ENCODE data around the gene CRISP3. TPM values are rescaled to one million over a fixed set of nuclear protein-coding genes. Genes with fewer than 3 reads are reported as not detected.

Gene CRISP3
- total and polyA plus RNA-seq, 2 of the 8 experiments (the other 6 are each of a cell fraction or from before 2014, with no cell fraction given) = not detected

DNA sequence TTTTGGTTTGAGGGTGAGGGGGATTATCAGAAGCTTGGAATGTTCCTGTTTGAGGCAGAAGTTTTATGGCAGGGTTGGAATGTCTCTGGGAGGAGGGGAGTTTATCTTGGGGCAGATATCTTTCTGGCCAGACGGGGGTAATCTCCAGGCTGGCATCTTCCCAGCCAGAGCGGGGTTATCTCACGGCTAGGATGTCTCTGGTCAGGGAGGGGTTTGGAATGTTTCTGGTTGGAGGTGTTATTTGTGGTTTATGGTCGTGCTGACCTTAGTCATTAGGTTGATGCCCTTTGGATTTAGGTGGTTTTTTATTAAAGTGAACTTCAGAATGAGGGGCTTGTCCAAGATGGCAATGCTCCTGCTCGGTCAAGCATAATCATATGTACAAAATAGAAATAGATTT, 28.1 kb upstream of the CRISP3 start:
- H2BK12ac ChIP-seq (ENCODE audit: low read depth, low read length) = no peak overlapping the region
- no peak overlapping the region for H2AK5ac ChIP-seq (ENCODE audit: low read depth, low read length)
- no peaks in the 10 kb centered on the region for H3K36me3 ChIP-seq (ENCODE audit: control insufficient read depth in 2 of 4, insufficient read depth in 4 of 4, low read length in 3 of 4)
- H2BK5ac ChIP-seq (ENCODE audit: low read depth, low read length) = no peak overlapping the region
- DNase-seq (ENCODE audit: low read depth in 1 of 2, low spot score in 2 of 2) = no peak
- no peak overlapping the region for H3K23ac ChIP-seq (ENCODE audit: insufficient read length)
- H3K56ac ChIP-seq (replicated peaks; ENCODE audit: insufficient read length, low read depth, low read length) = no peak overlapping the region
- no peak overlapping the region for H2BK15ac ChIP-seq (ENCODE audit: low read length)
- no peaks in the 10 kb centered on the region for H3K23me2 ChIP-seq (ENCODE audit: low read depth, low read length)
- no peak overlapping the region for H4K5ac ChIP-seq (ENCODE audit: insufficient read length, low read depth, low read length)
- H4K20me1 ChIP-seq (replicated peaks in 1 of 2; ENCODE audit: control insufficient read depth in 1 of 2, insufficient read depth in 2 of 2, low read length in 2 of 2) = no peaks in the 10 kb centered on the region
- H3K79me2 ChIP-seq (ENCODE audit: control insufficient read depth in 1 of 2, insufficient read depth in 2 of 2, low read length in 2 of 2) = no peaks in the 10 kb centered on the region
- no peak overlapping the region for H3K9ac ChIP-seq (replicated peaks in 1 of 4; ENCODE audit: extremely low read depth in 1 of 4, low read depth in 3 of 4, low read length in 3 of 4)
- no peak overlapping the region for H3K4me2 ChIP-seq (ENCODE audit: insufficient read depth in 1 of 2, low read depth in 2 of 2, low read length in 2 of 2)
- WGBS, 2 experiments (ENCODE audit: extremely low coverage in 1 of 2, insufficient coverage in 1 of 2, insufficient read length in 1 of 2, insufficient replicate concordance in 2 of 2, low coverage in 1 of 2, low lambda C conversion rate in 2 of 2, missing lambda C conversion rate in 1 of 2) = 94% methylated on average over 5 of the region's 5 CpGs; no CpG with 5 or more reads in 1 of the 2 experiments
- no peak overlapping the region for H4K91ac ChIP-seq (replicated peaks; ENCODE audit: insufficient read length, low read length)
- no peaks in the 10 kb centered on the region for H3K79me1 ChIP-seq (ENCODE audit: low read depth, low read length)
- no peak overlapping the region for H2AFZ ChIP-seq (ENCODE audit: low read length)
- TF ChIP-seq POU5F1 (IDR thresholded peaks at IDR 0.05; ENCODE audit: low read depth, low read length) = no peak
- no peak overlapping the region for H3K14ac ChIP-seq (ENCODE audit: insufficient read length)
- FAIRE-seq = no peak
- no peak overlapping the region for H2BK120ac ChIP-seq (replicated peaks; ENCODE audit: low read depth, low read length)
- no peak overlapping the region for H4K8ac ChIP-seq (ENCODE audit: extremely low read depth, insufficient read depth, low read length)
- ChIA-PET POLR2A (ENCODE audit: partially characterized antibody) (no interaction called here), CTCF (ENCODE audit: partially characterized antibody) (no interaction called here)
- H3K27ac ChIP-seq (ENCODE audit: low read depth, low read length) = no peak overlapping the region
- no peak overlapping the region for H2BK20ac ChIP-seq (ENCODE audit: low read length)
- H3K9me3 ChIP-seq (ENCODE audit: insufficient read depth in 2 of 2, low read depth in 1 of 2, low read length in 1 of 2) = no peaks in the 10 kb centered on the region; a peak in 1 of 4 replicates
- no peaks in the 10 kb centered on the region for H3K27me3 ChIP-seq (replicated peaks in 1 of 4; ENCODE audit: control insufficient read depth in 3 of 4, extremely low read depth in 1 of 4, insufficient read depth in 3 of 4, low read length in 3 of 4)
- no peaks in the 10 kb centered on the region for H3K4me1 ChIP-seq (replicated peaks in 1 of 4; ENCODE audit: control insufficient read depth in 3 of 4, insufficient read depth in 4 of 4, low read length in 3 of 4)
- H3K4me3 ChIP-seq (ENCODE audit: extremely low read depth in 1 of 4, insufficient read depth in 2 of 4, low read depth in 3 of 4, low read length in 4 of 4) = no peak overlapping the region
- no peak overlapping the region for H3K18ac ChIP-seq (ENCODE audit: extremely low read depth, low read length)
- no peak overlapping the region for H3K4ac ChIP-seq (replicated peaks; ENCODE audit: insufficient read length, low read depth, low read length)

All from H1 (cell line).